Retina (tissue), 1 donor: Measurements from ENCODE around the gene CPT2.
A peak's percentile ranks its signal among the peaks of the same experiment; 100 is the strongest.

Experiments used
- DNase-seq: peaks from one replicate; pipeline ENCODE4 v3.0.0-alpha.2; 2016

The CPT2 gene

DNA sequence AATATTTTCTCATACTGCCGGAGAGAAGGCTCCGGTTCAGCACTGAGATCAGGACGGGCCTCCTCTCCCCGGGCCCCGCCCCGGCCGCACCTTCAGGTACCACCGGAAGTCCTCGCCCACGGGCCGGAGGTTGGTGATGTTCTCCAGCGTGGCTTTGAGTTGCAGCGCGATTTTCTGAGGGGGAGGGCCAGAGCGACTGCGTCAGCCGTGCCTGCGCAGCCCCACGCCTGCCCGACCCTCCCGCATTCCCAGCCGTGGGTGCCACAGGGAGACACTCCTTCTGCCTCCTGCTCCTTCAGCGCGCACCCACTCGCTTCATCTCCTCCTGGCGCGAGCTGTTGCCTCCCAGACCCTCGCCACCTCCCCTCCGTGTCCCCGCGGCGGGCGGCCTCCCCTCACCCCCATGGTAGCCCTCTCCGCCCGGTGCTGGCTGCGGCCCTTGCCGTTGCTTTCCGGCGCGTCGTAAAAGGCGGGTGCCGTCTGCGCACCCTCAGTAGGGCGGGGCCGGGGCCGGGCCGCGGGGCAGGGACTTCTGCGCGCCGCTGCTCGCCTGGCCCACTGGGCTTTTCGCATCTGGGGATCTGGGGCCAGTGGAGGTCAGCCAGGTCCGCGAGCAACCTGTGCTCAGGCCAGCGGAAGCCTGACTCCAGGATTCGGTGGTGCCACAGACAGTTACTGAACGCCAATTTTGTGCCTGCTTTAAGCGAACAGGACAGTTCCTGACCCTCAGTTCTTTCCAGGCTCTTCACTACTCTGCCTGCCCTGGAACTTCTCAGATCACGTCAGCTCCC, 23.7 kb downstream of the CPT2 start, which contains the start of gene CZIB:
Gene CZIB (minus strand): TSS at position 464 of the 791 bp plus-strand sequence. CDS start 59 bp downstream, at position 405.
- DNase-seq: peak; percentile 97

DNA sequence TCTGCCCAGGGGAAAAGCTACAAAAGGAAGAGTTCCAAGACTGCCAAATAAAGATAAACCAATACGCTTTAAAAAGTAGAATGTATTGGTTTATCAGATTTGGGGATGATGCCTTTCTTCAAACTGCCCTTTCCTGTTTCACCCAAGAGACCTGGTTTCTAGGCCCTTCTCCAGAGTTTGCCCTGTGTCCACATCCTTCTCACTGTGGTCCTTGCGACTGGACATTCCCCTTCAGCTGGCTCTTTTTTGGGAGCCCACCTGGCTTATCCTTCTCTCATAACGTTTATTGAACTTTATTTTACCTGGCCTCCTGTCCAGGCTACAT, 24.3 kb downstream of the CPT2 start:
- DNase-seq: no peak

DNA sequence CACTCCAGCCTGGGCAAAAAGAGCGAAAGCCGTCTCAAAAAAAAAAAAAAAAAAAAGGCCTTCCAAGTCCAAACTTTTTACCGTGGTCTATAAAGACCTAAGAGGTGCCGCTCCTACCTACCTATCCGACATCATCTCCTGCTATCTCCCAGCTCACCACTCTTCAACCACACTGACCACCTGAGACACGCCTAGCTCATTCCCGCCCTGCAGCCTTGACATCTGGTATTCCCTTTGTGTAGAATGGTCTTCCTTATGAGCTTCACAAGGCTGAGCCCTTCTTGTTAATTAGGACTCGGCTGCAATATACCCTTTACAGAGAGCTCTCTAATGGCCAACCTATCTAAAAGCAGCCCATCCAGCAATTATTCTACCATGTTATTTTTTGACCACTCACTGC, 41.0 kb downstream of the CPT2 start:
- DNase-seq: no peak

DNA sequence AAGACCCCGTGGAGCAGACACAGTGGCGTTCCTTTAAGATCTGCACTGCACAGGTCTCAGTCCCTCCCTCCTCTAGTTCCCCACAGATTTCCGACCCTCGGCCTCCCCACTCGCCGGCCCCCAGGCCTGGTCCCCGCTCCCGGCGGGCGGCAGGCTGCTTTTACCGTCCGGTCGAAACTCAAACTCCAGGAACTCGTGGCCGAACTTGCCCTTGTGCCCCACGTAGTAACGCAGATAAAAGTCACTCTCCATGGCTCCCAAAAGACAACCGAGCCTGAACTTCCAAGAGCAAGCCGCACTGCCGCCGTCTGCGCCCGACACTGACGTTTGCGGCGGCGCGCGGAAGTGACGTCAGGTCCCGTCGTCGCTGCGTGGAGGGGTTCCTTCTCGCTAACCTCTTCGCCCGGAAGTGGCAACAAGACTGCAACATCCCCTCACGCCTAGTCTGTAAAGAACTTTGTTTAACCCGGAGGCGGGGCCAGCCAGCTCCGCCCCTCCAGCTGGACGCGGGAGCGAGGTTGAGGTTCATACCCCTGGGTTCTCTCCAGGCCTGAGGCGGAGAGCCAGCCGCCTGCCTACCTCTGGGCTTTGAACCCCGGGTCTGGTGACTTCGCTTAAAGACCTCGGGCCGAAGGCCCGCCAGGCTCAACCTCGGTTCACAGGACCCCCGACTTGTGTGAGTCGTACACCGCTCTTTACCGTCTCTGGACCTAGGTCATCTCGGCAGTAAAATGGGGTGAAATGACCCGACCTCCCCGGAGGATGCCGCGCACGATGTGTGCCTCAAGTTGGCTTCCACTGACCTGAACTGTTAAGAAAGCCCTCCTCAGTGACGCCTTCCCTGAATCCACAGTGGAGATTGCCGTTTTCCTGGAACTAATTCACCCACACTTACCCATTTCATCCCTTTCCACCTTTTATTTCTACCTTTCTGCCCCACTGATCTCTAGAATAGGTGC, 41.9 kb downstream of the CPT2 start, which contains the start of gene MAGOH:
Gene MAGOH (minus strand): TSS at position 322 of the 959 bp plus-strand sequence. CDS start 70 bp downstream, at position 252.
- peak; percentile 98 for DNase-seq

GRCh38 chr1:53241828-53242227, 45.2 kb downstream of the CPT2 start:
- DNase-seq: no peak

DNA sequence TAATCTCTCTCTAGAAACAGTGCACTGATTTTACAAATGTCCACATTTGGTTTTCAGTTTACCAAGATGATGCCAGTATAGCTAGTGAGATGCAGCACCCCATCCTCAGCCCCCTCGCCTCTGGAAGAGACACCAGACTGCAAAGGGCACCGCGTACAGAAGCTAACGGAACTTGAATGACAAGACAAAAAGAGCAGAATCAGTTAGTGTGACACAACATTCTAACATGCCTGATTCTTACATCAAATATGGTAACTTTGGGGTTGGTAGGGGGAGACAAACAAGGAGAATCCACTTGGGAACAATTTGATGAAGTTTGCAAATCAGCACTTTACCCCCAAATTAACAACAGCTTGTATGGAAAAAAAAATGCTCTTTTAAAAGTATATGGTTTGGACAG, 45.8 kb downstream of the CPT2 start:
- no peak for DNase-seq

DNA sequence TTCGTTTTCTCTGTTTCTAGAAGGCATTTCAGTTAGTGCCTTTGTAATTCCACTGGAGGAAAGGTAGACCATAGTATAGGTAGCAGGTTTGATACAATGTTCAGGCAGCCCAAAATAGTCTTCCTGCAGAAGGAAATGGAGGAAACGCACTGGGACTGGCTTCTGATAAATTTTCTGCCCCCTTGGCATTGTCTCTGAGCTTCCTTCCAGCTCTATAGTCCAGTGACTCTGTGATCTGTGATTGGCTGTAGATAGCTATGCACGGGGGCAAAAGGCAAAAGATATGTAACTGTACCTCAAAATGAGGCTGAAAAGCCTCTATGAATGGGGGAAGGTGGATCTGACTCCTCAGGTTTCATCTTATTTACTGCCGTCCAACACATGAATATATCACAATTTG, 47.5 kb downstream of the CPT2 start:
- no peak for DNase-seq

GRCh38 chr1:53246261-53247134, 49.9 kb downstream of the CPT2 start:
- no peak for DNase-seq

DNA sequence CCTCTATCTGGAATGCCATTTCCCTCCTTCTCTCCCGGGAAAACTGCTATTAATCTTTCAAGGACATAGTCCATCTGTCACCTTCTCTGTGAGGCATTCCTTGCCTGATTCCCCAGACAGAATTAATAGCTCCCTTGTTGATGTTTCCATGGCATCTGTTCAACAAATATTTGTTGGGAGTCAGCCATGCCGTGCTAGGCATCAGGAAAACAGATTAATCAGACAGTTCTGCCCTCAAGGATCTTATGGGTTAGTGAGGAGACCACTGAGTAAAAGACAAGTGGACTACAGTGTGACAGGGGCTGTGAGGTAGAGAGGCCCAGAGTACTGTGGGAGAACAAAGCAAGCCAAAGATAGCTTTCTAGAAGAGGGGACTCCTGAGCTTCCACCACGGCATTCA, 53.1 kb downstream of the CPT2 start:
- no peak for DNase-seq

DNA sequence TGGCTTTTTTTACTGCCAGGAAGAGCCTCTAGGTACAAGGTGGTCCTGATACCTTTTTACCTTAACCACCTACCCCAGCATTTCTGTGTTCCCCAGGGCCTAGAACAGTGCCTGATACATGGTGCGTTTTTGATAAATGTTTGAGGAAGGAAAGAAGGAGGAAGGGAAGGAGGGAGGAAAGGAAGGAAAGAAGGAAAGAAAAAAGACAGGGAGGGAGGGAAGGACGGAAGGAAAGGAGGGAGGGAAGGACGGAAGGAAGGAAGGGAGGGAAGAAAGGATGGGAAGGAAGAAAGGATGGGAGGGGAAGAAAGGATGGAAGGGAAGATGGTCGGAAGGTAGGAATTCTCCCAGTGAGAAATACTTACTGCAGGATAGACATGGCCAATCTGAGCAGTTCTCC, 53.7 kb downstream of the CPT2 start:
- DNase-seq: no peak

DNA sequence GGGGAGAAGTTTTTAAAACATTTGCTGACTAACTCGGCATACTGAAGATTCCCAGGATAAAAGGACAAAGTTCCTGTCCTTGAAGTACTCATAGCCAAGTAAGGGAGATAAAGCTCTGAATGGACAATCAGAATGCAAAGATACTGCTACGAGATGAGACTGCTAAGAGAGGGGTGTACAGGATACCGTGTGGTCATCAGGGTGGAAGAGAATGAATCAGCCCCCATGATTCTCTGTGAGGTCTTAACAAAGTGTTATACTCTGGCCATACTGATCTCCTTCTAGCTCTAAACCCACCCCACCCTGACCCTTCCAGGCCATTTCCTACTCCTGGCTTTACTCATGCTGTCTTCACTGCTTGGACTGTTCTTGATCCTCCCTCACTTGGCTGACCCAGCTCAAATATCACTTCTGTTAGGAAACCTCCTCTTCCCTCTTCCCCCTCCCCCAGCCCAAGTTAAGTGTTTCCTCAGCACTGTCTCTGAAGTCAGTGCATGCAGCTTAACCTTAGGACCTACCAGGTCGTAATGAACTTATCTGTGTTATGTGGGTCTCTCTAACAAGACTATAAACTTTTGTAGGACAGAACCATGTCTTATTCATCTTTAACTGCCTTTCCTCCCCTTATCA, 57.5 kb downstream of the CPT2 start:
- DNase-seq: no peak

GRCh38 chr1:53255031-53255430, 58.4 kb downstream of the CPT2 start:
- no peak for DNase-seq

DNA sequence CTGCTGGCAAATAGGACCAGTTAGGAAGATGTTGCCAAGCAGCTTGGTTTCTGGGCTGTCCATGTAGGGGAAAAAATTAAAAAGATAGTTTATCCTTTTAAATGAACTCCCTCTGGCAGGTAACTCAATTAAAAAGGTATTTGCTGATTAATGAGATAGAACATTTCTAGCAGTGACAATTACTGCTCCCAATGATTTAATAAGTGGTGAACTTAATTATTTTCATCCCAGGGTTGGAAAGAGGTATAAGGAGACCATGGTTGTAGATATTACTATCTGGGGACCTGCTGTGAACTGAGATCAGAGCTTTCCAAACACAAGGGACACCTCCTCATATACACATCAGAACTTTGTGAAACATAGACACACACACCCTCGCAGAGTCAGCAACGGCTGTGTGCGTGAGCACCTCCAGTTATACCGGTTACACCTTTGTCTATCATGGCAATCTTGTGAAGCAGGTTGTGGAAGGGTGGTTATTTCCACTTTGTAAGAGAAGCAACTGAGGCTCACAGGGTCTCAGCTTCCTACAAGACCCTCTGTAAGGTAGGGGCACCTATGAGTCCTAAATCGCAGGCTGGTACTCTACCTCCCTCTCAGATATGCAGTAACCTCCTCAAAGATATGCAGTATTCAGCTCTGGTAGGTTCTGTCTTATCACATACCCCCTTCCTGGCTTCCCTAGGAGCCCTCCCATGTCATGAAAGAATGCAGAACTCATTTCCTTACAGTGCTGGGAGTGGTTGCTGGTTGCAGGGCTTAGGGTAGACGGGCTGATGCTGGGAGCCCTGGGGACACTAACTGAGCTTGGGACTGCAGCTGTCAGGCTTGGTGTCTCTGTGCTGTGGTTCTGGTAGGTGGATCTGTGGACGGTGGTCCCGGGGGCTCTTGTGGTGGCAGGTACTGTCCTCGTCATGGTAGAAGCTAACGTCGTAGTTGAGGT, 60.2 kb downstream of the CPT2 start:
- DNase-seq: no peak

DNA sequence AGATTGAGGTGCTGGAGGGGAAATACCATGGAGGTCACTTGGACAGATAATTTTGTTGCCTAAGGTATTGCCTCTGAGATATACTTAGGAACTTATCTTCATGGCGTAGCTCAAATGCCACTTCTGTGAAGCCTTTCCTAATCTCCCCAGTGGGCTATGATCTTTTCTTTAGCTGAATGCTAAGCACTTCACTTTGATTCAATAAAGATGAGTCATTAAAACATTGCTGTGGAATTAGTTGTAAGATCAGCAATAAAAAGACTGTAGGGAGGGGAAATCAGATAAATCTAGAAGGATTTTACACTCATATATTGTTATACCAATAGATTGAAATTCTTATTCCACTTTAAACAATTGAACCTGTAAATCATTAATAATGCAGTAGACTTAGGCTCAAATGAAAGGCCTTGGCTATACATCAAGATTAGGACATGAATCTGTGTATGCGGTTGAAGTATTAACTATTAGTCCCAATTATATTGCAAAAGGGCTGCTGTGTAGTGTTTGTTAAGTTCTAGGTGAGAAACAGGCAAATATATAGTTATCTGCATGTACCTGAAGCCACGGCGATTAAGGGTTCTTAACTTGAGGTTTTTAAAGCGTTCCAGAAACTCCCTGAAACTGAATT, 60.9 kb downstream of the CPT2 start:
- DNase-seq: no peak

DNA sequence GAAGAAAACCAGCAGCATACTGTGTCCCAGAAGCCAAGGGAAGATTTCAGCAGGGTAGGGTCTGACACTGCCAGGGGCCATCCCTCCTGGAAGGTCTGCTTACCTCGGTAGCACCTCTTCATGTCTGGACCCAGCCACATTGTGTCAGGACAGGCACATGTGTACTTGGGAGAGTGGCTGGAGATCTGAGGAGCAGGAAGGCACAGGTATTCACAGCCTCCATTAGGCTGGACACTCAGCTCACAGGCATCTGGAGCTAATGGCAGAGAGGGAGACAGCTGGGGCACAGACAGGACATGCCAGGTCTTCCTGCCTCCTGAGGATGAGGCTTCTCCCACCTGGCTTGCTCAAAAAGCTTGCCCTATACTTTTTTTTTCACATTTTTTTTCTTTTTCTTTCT, 61.6 kb downstream of the CPT2 start:
- no peak for DNase-seq

DNA sequence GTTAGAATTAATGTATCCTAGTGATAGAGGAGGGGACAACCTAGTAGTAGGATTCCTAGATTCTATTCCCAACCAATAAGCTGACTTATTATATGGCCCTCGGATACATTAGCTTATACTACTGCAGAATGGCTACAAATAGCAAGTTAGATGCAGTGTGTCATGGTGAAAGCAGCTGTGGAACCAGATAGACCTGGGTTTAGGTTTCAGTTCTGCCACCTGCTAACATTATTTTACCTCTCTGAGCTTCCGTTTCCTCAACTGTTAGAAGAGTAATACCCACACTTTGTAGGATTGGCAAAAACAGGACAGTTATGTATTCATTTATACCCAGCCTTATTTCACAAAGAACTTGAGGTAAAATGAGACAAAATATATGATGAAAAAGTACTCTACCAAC, 63.3 kb downstream of the CPT2 start:
- DNase-seq: no peak

DNA sequence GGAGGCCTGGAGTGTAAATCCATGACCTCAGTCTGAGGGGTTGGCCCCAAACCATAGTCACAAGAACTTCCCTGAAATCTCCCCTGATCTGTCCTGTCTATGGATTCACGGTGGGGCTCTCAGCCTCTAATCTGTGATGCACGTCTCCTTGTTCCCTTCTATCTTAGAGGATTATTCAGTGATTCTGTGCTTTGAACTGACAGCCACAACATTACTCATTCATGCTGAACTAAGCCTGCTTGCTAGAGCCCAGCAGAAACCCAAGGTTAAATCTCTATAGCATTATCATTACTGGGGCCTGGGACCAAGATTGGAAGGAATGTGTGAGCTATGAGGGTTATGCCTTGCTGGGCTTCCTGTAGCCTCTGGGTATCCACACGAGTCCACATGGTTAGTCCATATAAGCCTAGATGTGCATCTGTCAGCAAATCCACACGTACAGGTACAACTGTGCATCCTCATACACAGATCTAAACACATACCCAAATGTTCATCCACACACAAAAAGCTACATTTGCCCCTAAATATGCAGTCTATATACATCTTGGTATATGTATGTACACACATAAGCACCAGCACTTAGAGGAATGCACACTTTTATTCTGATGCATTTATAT, 64.1 kb downstream of the CPT2 start:
- DNase-seq: no peak

- DNase-seq: no peak
Observed at GRCh38 chr1:53262000-53262399, 65.4 kb downstream of the CPT2 start.
